H1 (cell line): ENCODE measurements around the gene CPZ. TPM values are rescaled to one million over a fixed set of nuclear protein-coding genes. Genes with fewer than 3 reads are reported as not detected.

Experiments used
- CTCF ChIA-PET: fragments of 300-600 bp; sonication (Branson Sonifier 250); formaldehyde crosslinking; loops from one replicate; lab custom pipeline; 2021; ENCODE audit not compliant: partially characterized antibody; lab: Charles Lee
- POLR2A ChIA-PET: fragments of 300-600 bp; sonication (Branson Sonifier 250); formaldehyde crosslinking; loops from one replicate; lab custom pipeline; 2021; ENCODE audit warnings: inconsistent platforms; ENCODE audit not compliant: partially characterized antibody; lab: Charles Lee
- DNase-seq, 2 experiments: peaks; one replicate each; pipeline versions ENCODE4 v3.0.0 to v3.0.0-alpha.2; 2010 to 2022; ENCODE audit warnings: low spot score in 2 of 2, low read depth in 1 of 2, mixed read lengths in 1 of 2
- FAIRE-seq: peaks from 2 replicates; lab custom pipeline; 2011; peaks lifted over from hg19 to GRCh38; lab: Jason Lieb, UNC
- H2AFZ ChIP-seq: 2 replicates; pipeline ENCODE4 v1.8.1; 2012; ENCODE audit warnings: low read length, inconsistent platforms
- H2AK5ac ChIP-seq: 2 replicates; pipeline ENCODE4 v1.6.1; 2013; ENCODE audit warnings: low read depth, low read length
- H2BK120ac ChIP-seq: replicated peaks from 2 replicates; pipeline ENCODE3; 2013; ENCODE audit warnings: low read depth, low read length, inconsistent platforms
- H2BK12ac ChIP-seq: 2 replicates; pipeline ENCODE4 v1.6.1; 2013; ENCODE audit warnings: low read depth, low read length
- H2BK15ac ChIP-seq: 2 replicates; pipeline ENCODE4 v1.6.1; 2013; ENCODE audit warnings: low read length
- H2BK20ac ChIP-seq: 2 replicates; pipeline ENCODE4 v1.6.1; 2013; ENCODE audit warnings: low read length
- H2BK5ac ChIP-seq: 2 replicates; pipeline ENCODE4 v1.6.1; 2013; ENCODE audit warnings: low read depth, low read length
- H3K14ac ChIP-seq: 2 replicates; pipeline ENCODE4 v1.6.1; 2013; ENCODE audit warnings: inconsistent platforms; ENCODE audit not compliant: insufficient read length
- H3K18ac ChIP-seq: 2 replicates; pipeline ENCODE4 v1.6.1; 2013; ENCODE audit warnings: low read length; ENCODE audit errors: extremely low read depth
- H3K23ac ChIP-seq: 2 replicates; pipeline ENCODE4 v1.6.1; 2013; ENCODE audit warnings: inconsistent platforms; ENCODE audit not compliant: insufficient read length
- H3K23me2 ChIP-seq: 2 replicates; pipeline ENCODE4 v1.6.1; 2013; ENCODE audit warnings: low read depth, low read length
- H3K27ac ChIP-seq: 2 replicates; pipeline ENCODE4 v1.6.1; 2011; ENCODE audit warnings: low read depth, low read length, inconsistent platforms
- H3K27me3 ChIP-seq, 4 experiments: replicated peaks in 1 of 4; 1 replicate in 1 of 4; 2 replicates in 3 of 4; pipeline versions ENCODE4 v1.6.1 to v1.8.1; 2011 to 2013; ENCODE audit warnings: low read length in 3 of 4, mild to moderate bottlenecking in 3 of 4, inconsistent platforms in 2 of 4, mixed read lengths in 2 of 4, moderate library complexity in 1 of 4; ENCODE audit not compliant: control insufficient read depth in 3 of 4, insufficient read depth in 3 of 4; ENCODE audit errors: extremely low read depth in 1 of 4
- H3K36me3 ChIP-seq, 4 experiments: 2 replicates each; pipeline versions ENCODE4 v1.6.1 to v1.8.1; 2011 to 2013; ENCODE audit warnings: mild to moderate bottlenecking in 4 of 4, low read length in 3 of 4, moderate library complexity in 2 of 4, control low read depth in 1 of 4, inconsistent platforms in 1 of 4; ENCODE audit not compliant: insufficient read depth in 4 of 4, control insufficient read depth in 2 of 4
- H3K4ac ChIP-seq: replicated peaks from 2 replicates; pipeline ENCODE3; 2013; ENCODE audit warnings: low read length, low read depth, mixed read lengths, inconsistent platforms; ENCODE audit not compliant: insufficient read length
- H3K4me1 ChIP-seq, 4 experiments: replicated peaks in 1 of 4; 1 replicate in 1 of 4; 2 replicates in 3 of 4; pipeline versions ENCODE4 v1.6.1 to v1.8.1; 2011 to 2013; ENCODE audit warnings: low read length in 3 of 4, inconsistent platforms in 2 of 4, mixed read lengths in 1 of 4; ENCODE audit not compliant: insufficient read depth in 4 of 4, control insufficient read depth in 3 of 4
- H3K4me2 ChIP-seq, 2 experiments: 2 replicates each; pipeline versions ENCODE4 v1.6.1 to v1.8.1; 2011 to 2013; ENCODE audit warnings: low read depth in 2 of 2, low read length in 2 of 2, control low read depth in 1 of 2, inconsistent platforms in 1 of 2, mild to moderate bottlenecking in 1 of 2; ENCODE audit not compliant: insufficient read depth in 1 of 2
- H3K4me3 ChIP-seq, 4 experiments: fragments of 200-600, 300-600 bp in 1 of 4; sonication (generic), shearing (Covaris generic), sonication (Bioruptor Twin) in 1 of 4; 2 replicates each; pipeline versions ENCODE4 v1.5.1 to v1.8.1; 2011 to 2016; ENCODE audit warnings: low read length in 4 of 4, low read depth in 3 of 4, control low read depth in 2 of 4, inconsistent platforms in 2 of 4, mild to moderate bottlenecking in 2 of 4, mixed read lengths in 1 of 4, moderate library complexity in 1 of 4; ENCODE audit not compliant: insufficient read depth in 2 of 4; ENCODE audit errors: extremely low read depth in 1 of 4
- H3K56ac ChIP-seq: replicated peaks from 2 replicates; pipeline ENCODE3; 2013; ENCODE audit warnings: low read depth, mild to moderate bottlenecking, mixed read lengths, low read length, inconsistent platforms; ENCODE audit not compliant: insufficient read length
- H3K79me1 ChIP-seq: 2 replicates; pipeline ENCODE4 v1.6.1; 2013; ENCODE audit warnings: low read depth, low read length, control low read depth
- H3K79me2 ChIP-seq, 2 experiments: 2 replicates each; pipeline versions ENCODE4 v1.6.1 to v1.8.1; 2012 to 2013; ENCODE audit warnings: low read length in 2 of 2, mild to moderate bottlenecking in 2 of 2, inconsistent platforms in 1 of 2; ENCODE audit not compliant: insufficient read depth in 2 of 2, control insufficient read depth in 1 of 2
- H3K9ac ChIP-seq, 4 experiments: replicated peaks in 1 of 4; 1 replicate in 1 of 4; 2 replicates in 3 of 4; pipeline versions ENCODE4 v1.6.1 to v1.8.1; 2011 to 2013; ENCODE audit warnings: low read depth in 3 of 4, low read length in 3 of 4, control low read depth in 2 of 4, mild to moderate bottlenecking in 2 of 4, moderate library complexity in 2 of 4, inconsistent platforms in 1 of 4; ENCODE audit errors: extremely low read depth in 1 of 4
- H3K9me3 ChIP-seq, 2 experiments: 2 replicates each; pipeline versions ENCODE4 v1.6.1 to v1.8.1; 2012 to 2013; ENCODE audit warnings: mild to moderate bottlenecking in 2 of 2, moderate library complexity in 2 of 2, control low read depth in 1 of 2, inconsistent platforms in 1 of 2, low read depth in 1 of 2, low read length in 1 of 2, mixed read lengths in 1 of 2; ENCODE audit not compliant: insufficient read depth in 2 of 2
- H4K20me1 ChIP-seq, 2 experiments: replicated peaks in 1 of 2; 2 replicates each; pipeline versions ENCODE3 to v1.8.1; 2011 to 2013; ENCODE audit warnings: inconsistent platforms in 2 of 2, low read length in 2 of 2, mild to moderate bottlenecking in 1 of 2; ENCODE audit not compliant: insufficient read depth in 2 of 2, control insufficient read depth in 1 of 2
- H4K5ac ChIP-seq: 2 replicates; pipeline ENCODE4 v1.6.1; 2013; ENCODE audit warnings: low read length, low read depth, mixed read lengths, inconsistent platforms; ENCODE audit not compliant: insufficient read length
- H4K8ac ChIP-seq: 2 replicates; pipeline ENCODE4 v1.8.0; 2013; ENCODE audit warnings: mild to moderate bottlenecking, moderate library complexity, low read length, inconsistent platforms; ENCODE audit not compliant: insufficient read depth; ENCODE audit errors: extremely low read depth
- H4K91ac ChIP-seq: replicated peaks from 2 replicates; pipeline ENCODE3; 2013; ENCODE audit warnings: low read length, mixed read lengths, inconsistent platforms; ENCODE audit not compliant: insufficient read length
- POLR2A ChIP-seq, 2 experiments: IDR thresholded peaks; 1 replicate in 1 of 2; 2 replicates in 1 of 2; pipeline ENCODE4 v1.6.1; 2011; ENCODE audit warnings: low read depth in 2 of 2, low read length in 2 of 2, mild to moderate bottlenecking in 2 of 2; ENCODE audit errors: control extremely low read depth in 1 of 2
- POLR2AphosphoS5 ChIP-seq: IDR thresholded peaks from 2 replicates; pipeline ENCODE4 v1.6.1; 2011; ENCODE audit warnings: low read depth, low read length
- WGBS, 2 experiments: shearing (Covaris generic) in 1 of 2; methylation state at CpG; one replicate each; pipeline versions ENCODE4 v1.1.6 to v1.1.7; 2013 to 2015; ENCODE audit warnings: low lambda C conversion rate in 2 of 2, mixed read lengths in 2 of 2, inconsistent platforms in 1 of 2, low coverage in 1 of 2, missing lambda C conversion rate in 1 of 2; ENCODE audit not compliant: insufficient replicate concordance in 2 of 2, insufficient coverage in 1 of 2, insufficient read length in 1 of 2; ENCODE audit errors: extremely low coverage in 1 of 2, missing lambda C conversion rate in 1 of 2; 5-methylcytosine and 5-hydroxymethylcytosine counted together
- polyA plus RNA-seq, 7 experiments: library from polyadenylated mRNA; depleted of rRNA in 3 of 7; stranded (reverse) in 5 of 7; unstranded in 2 of 7; fragments of >200 nt in 5 of 7; fragments of 200-250 nt in 2 of 7; gene quantifications; 1 replicate in 5 of 7; 2 replicates in 1 of 7; 4 replicates in 1 of 7; pipeline versions ENCODE4 v1.2.1 to v1.2.3, GENCODE V29; 2011 to 2013; ENCODE audit warnings: missing spikeins in 2 of 7, mixed read lengths in 2 of 7
- total RNA-seq: library from RNA; stranded (reverse); fragmentation: NEBNext Ultra II Directional; extraction: Animal tissue kit (Norgen Biotek cat#: 25700); gene quantifications from 2 replicates; pipeline ENCODE4 v1.2.1, GENCODE V29; 2021

The CPZ gene
- total and polyA plus RNA-seq, 2 of the 8 experiments (the other 6 are each of a cell fraction or from before 2014, with no cell fraction given) = 28.8 to 40.7 TPM

DNA sequence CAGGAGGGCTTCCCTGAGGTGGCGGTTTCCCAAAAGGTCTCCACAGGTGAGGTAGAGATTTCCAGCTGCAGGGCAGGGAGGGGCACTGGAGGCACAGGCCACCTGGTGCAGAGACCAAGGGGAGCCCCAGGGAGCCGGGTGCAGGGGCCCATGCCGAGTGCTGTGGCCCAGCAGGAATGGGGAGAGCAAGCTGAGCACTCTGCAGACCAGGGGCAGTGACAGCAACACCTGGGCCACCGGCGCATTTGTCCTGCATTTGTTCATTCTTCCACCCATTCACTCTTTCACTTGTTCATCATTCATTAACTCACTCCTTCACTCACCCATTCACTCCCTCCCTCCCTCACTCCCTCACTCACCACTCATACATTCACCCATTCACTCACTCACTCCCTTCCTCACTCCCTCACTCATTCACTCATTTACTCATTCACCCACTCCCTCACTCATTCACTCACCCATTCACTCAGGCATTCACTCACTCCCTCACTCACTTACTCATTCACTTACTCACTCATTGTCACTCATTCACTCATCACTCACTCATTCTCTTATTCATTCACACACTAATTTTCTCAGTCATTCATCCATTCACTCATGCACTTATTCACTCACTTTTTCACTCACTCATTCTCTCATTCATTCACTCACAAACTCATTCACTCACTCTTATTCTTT, 16.3 kb downstream of the CPZ start:
- no peak for TF ChIP-seq POLR2A (IDR thresholded peaks at IDR 0.05; ENCODE audit: control extremely low read depth in 1 of 2, low read depth in 2 of 2, low read length in 2 of 2)
- 0 out of 2 replicates have a peak, but pooled peaks have one; percentile 12 for TF ChIP-seq POLR2AphosphoS5
- WGBS, 2 experiments = 85% methylated on average over 5 of the region's 5 CpGs; no CpG with 5 or more reads in 1 of the 2 experiments
- Histone ChIP-seq H3K4ac (no peak overlapping the region), H2BK12ac (no peak overlapping the region), H3K14ac (no peak overlapping the region), H3K79me2 (no peaks in the 10 kb centered on the region), H3K27ac (no peak overlapping the region), H4K5ac (no peak overlapping the region), H3K23me2 (peaks cover 6% of the 10 kb centered on the region; the same call in 1 of the 2 replicates), H3K9ac (no peak overlapping the region), H3K27me3 (no peaks in the 10 kb centered on the region; a peak in 1 of 7 replicates), H3K18ac (no peak overlapping the region), H2BK20ac (no peak overlapping the region), H4K8ac (no peak overlapping the region), H3K79me1 (no peaks in the 10 kb centered on the region), H2AK5ac (no peak overlapping the region), H2AFZ (no peak overlapping the region), H2BK15ac (no peak overlapping the region), H3K4me3 (no peak overlapping the region), H4K91ac (no peak overlapping the region), H2BK5ac (no peak overlapping the region), H3K4me2 (no peak overlapping the region), H3K9me3 (no peaks in the 10 kb centered on the region), H4K20me1 (peaks cover 8 to 24% of the 10 kb centered on the region in 2 experiments), H3K4me1 (peaks cover 0 to 2% (median 0%) of the 10 kb centered on the region in 4 experiments; a peak in 1 of 7 replicates), H3K56ac (no peak overlapping the region), H3K23ac (no peak overlapping the region), H3K36me3 (peaks cover 0 to 13% (median 2%) of the 10 kb centered on the region in 4 experiments; a peak in 4 of 8 replicates), H2BK120ac (no peak overlapping the region)
- POLR2A ChIA-PET = interaction anchor here (1.3 kb wide), 1 partner anchor 11 kb away, joined by 3 read pairs; no protein-coding TSS in a partner anchor
- no peak for FAIRE-seq
- CTCF ChIA-PET = interaction anchor here (1.6 to 2.3 kb wide), 5 partner anchors 11 to 309 kb away, joined by 4 to 17 read pairs (median 6); no protein-coding TSS in a partner anchor
- no peak for DNase-seq
